ENCODE data around the gene ADAMTSL3. TPM values are rescaled to one million over a fixed set of nuclear protein-coding genes. Genes with fewer than 3 reads are reported as not detected.

ADAMTSL3 gene
- total and polyA plus RNA-seq, 2 donors (not counting 1 experiment from before 2014, with no cell fraction given) = 0.01 TPM; not detected in 1

DNA sequence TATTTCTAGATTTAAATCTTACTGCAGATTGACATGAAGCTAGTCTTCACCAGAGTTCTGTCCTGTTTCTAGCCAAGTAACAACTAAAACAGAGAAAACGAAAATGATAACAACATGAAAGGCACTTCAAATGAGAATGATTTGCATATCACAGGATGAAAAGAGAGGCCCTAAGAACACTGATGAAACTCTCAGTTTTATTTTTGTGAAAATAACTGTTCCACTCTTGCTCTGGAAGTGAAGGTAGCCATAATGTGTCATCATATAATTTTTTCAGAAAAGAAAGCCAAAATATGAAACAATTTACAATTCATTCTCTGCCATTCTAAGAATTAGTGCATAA lies 274.4 kb downstream of the ADAMTSL3 start:
- H3K27ac ChIP-seq (ENCODE audit: low read length in 2 of 2) = no peak overlapping the region
- H4K20me1 ChIP-seq (ENCODE audit: control insufficient read depth, insufficient read depth, low read length, poor library complexity, severe bottlenecking) = no peaks in the 10 kb centered on the region
- no peaks in the 10 kb centered on the region for H3K9me3 Mint-ChIP-seq (ENCODE audit: insufficient read depth)
- POLR2A ChIA-PET = no interaction called here
- H3K27ac Mint-ChIP-seq = no peak overlapping the region
- H2AFZ ChIP-seq (ENCODE audit: insufficient read depth, low read depth, low read length, poor library complexity, severe bottlenecking) = no peak overlapping the region
- no peak overlapping the region for H3K4me3 ChIP-seq (ENCODE audit: control extremely low read depth in 1 of 5, extremely low read depth in 1 of 5, insufficient read depth in 1 of 5, low read depth in 2 of 5, low read length in 4 of 5)
- peaks cover 0 to under 1% (median under 1%) of the 10 kb centered on the region in 3 donors for H3K9me3 ChIP-seq (ENCODE audit: control extremely low read depth in 1 of 3, control insufficient read depth in 2 of 3, insufficient read depth in 1 of 3, low read length in 2 of 3)
- CTCF ChIA-PET = no interaction called here
- no peak for TF ChIP-seq EZH2 (IDR thresholded peaks at IDR 0.05; ENCODE audit: borderline replicate concordance, insufficient read depth, low read depth, low read length, poor library complexity, severe bottlenecking)
- TF ChIP-seq, protein P1, sequence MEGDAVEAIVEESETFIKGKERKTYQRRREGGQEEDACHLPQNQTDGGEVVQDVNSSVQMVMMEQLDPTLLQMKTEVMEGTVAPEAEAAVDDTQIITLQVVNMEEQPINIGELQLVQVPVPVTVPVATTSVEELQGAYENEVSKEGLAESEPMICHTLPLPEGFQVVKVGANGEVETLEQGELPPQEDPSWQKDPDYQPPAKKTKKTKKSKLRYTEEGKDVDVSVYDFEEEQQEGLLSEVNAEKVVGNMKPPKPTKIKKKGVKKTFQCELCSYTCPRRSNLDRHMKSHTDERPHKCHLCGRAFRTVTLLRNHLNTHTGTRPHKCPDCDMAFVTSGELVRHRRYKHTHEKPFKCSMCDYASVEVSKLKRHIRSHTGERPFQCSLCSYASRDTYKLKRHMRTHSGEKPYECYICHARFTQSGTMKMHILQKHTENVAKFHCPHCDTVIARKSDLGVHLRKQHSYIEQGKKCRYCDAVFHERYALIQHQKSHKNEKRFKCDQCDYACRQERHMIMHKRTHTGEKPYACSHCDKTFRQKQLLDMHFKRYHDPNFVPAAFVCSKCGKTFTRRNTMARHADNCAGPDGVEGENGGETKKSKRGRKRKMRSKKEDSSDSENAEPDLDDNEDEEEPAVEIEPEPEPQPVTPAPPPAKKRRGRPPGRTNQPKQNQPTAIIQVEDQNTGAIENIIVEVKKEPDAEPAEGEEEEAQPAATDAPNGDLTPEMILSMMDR (IDR thresholded peaks at IDR 0.05) = no peak
- ATAC-seq (ENCODE audit: low read depth) (no peak), DNase-seq (no peak)
- H3K36me3 ChIP-seq (replicated peaks in 1 of 2; ENCODE audit: control extremely low read depth in 1 of 2, control insufficient read depth in 1 of 2, extremely low read depth in 1 of 2, insufficient read depth in 2 of 2, low read length in 1 of 2) = no peaks in the 10 kb centered on the region
- no peak overlapping the region for H3K4me3 Mint-ChIP-seq
- intact Hi-C loops (cut with micrococcal nuclease) = no loop called here
- no peak overlapping the region for H3K9ac ChIP-seq (ENCODE audit: low read length)
- peaks cover 2% of the 10 kb centered on the region for H3K4me1 Mint-ChIP-seq
- H3K27me3 Mint-ChIP-seq = no peaks in the 10 kb centered on the region
- H3K79me2 ChIP-seq (ENCODE audit: control insufficient read depth, insufficient read depth, low read length) = no peaks in the 10 kb centered on the region
- 100% methylated on average over 1 of the region's 1 CpG for WGBS (ENCODE audit: insufficient coverage)
- no peaks in the 10 kb centered on the region for H3K27me3 ChIP-seq (replicated peaks in 1 of 4; ENCODE audit: control extremely low read depth in 1 of 4, control insufficient read depth in 3 of 4, insufficient read depth in 4 of 4, low read length in 3 of 4)
- H3K4me1 ChIP-seq (ENCODE audit: control insufficient read depth in 2 of 2, insufficient read depth in 2 of 2, low read length in 2 of 2) = no peaks in the 10 kb centered on the region
- no peak overlapping the region for H3K4me2 ChIP-seq (replicated peaks; ENCODE audit: low read depth, low read length, poor library complexity, severe bottlenecking)

DNA sequence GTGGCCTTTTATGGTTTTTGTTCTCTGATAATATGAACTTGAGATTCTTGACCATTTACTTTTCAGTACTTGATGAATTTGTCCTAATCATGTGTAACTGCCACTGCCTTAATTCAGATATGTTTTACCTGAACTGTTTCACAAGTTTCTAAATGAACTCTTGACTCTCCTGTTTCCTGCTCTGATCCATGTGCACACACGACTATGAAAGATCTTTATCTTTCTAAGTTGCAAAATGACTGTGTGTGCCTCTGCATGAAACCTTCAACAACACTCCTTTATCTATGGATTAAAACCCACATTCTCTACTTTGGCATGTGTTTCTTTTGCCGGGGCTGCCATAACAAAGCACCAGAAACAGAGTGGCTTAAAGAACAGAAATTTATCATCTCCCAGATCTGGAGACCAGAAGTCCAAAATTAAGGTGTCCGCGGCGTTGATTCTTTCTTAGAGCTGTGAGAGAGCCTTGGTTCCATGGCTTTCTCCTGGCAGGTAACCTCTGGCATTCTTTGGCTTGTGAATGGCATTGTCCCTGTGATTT lies 275.0 kb downstream of the ADAMTSL3 start:
- ATAC-seq (ENCODE audit: low read depth) = no peak

More for the DNA sequence above, 275.0 kb downstream of the ADAMTSL3 start:
- Histone ChIP-seq H3K4me3 (ENCODE audit: control extremely low read depth in 1 of 5, extremely low read depth in 1 of 5, insufficient read depth in 1 of 5, low read depth in 2 of 5, low read length in 4 of 5) (no peak overlapping the region), H3K36me3 (replicated peaks in 1 of 2; ENCODE audit: control extremely low read depth in 1 of 2, control insufficient read depth in 1 of 2, extremely low read depth in 1 of 2, insufficient read depth in 2 of 2, low read length in 1 of 2) (no peaks in the 10 kb centered on the region), H3K4me1 (ENCODE audit: control insufficient read depth in 2 of 2, insufficient read depth in 2 of 2, low read length in 2 of 2) (no peaks in the 10 kb centered on the region), H2AFZ (ENCODE audit: insufficient read depth, low read depth, low read length, poor library complexity, severe bottlenecking) (no peak overlapping the region), H3K4me2 (replicated peaks; ENCODE audit: low read depth, low read length, poor library complexity, severe bottlenecking) (no peak overlapping the region), H3K79me2 (ENCODE audit: control insufficient read depth, insufficient read depth, low read length) (no peaks in the 10 kb centered on the region), H3K9ac (ENCODE audit: low read length) (no peak overlapping the region), H3K27ac (ENCODE audit: low read length in 2 of 2) (no peak overlapping the region), H3K9me3 (ENCODE audit: control extremely low read depth in 1 of 3, control insufficient read depth in 2 of 3, insufficient read depth in 1 of 3, low read length in 2 of 3) (peaks cover 0 to 6% (median 4%) of the 10 kb centered on the region in 3 donors), H4K20me1 (ENCODE audit: control insufficient read depth, insufficient read depth, low read length, poor library complexity, severe bottlenecking) (no peaks in the 10 kb centered on the region), H3K27me3 (replicated peaks in 1 of 4; ENCODE audit: control extremely low read depth in 1 of 4, control insufficient read depth in 3 of 4, insufficient read depth in 4 of 4, low read length in 3 of 4) (no peaks in the 10 kb centered on the region)
- POLR2A ChIA-PET = no interaction called here
- CTCF ChIA-PET = no interaction called here
- 82% methylated on average over 5 of the region's 5 CpGs for WGBS (ENCODE audit: insufficient coverage)
- Mint-ChIP-seq H3K27me3 (no peaks in the 10 kb centered on the region), H3K4me3 (no peak overlapping the region), H3K4me1 (peaks cover 2% of the 10 kb centered on the region), H3K9me3 (ENCODE audit: insufficient read depth) (no peaks in the 10 kb centered on the region), H3K27ac (no peak overlapping the region)
- TF ChIP-seq, protein P1 (IDR thresholded peaks at IDR 0.05) = no peak
- no peak for TF ChIP-seq EZH2 (IDR thresholded peaks at IDR 0.05; ENCODE audit: borderline replicate concordance, insufficient read depth, low read depth, low read length, poor library complexity, severe bottlenecking)
- DNase-seq = no peak
- intact Hi-C loops (cut with micrococcal nuclease) = no loop called here
